ENCODE measurements around the gene DNAH8. TPM values are rescaled to one million over a fixed set of nuclear protein-coding genes. Genes with fewer than 3 reads are reported as not detected.

Gene DNAH8
- total RNA-seq, 1 donor from 2014 or later: 0.24 TPM

GRCh38 chr6:38739532-38739931 lies 24.4 kb downstream of the DNAH8 start:
- no peak for DNase-seq (ENCODE audit: low spot score)

GRCh38 chr6:38749473-38749872 lies 34.4 kb downstream of the DNAH8 start:
- no peak for DNase-seq (ENCODE audit: low spot score)

GRCh38 chr6:38750968-38751615 lies 36.0 kb downstream of the DNAH8 start:
- no peak for DNase-seq (ENCODE audit: low spot score)

- DNase-seq (ENCODE audit: low spot score): no peak
Measured at GRCh38 chr6:38753707-38754106, 38.6 kb downstream of the DNAH8 start.

DNA sequence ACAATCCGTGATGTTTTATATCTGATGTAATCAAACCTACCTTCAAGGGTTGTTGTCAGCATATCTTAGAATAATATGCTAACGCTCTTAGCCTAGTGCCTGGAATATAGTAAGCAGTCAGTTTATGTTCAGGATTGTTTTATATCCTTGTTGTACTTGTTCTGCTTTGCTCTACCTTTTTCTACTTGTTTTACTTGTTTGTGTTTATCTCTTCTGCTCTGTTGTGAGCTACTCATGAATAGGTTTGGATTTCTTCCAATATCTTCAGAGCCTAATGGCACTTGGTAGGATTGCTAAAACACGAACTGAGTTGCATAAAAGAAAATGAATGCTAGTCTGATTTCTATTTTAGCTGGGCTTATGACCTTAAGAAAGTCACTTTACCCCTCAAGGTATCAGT lies 40.1 kb downstream of the DNAH8 start:
- DNase-seq (ENCODE audit: low spot score): peak; percentile 33

GRCh38 chr6:38755874-38756273 lies 40.8 kb downstream of the DNAH8 start:
- DNase-seq (ENCODE audit: low spot score): no peak

GRCh38 chr6:38760097-38760496 lies 45.0 kb downstream of the DNAH8 start:
- no peak for DNase-seq (ENCODE audit: low spot score)

- DNase-seq (ENCODE audit: low spot score): peak; percentile 94
Measured at GRCh38 chr6:38762848-38763247, 47.7 kb downstream of the DNAH8 start.

DNA sequence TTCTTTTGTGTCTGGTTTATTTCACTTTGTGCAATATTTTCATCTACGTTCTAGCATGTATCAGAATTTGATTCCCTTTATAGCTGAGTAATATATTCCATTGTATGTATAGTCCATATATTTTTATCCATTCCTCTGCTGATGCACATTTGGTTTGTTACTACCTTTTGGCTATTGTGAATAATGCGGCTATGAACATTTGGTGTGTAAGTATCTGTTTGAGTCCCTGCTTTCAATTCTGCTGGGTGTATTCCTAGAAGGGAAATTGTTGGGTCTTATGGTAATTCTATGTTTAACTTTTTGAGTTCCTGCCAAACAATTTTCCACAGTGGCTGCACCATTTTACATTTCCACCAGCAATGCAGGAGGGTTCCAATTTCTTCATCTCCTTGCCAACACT lies 52.4 kb downstream of the DNAH8 start:
- no peak for DNase-seq (ENCODE audit: low spot score)

DNA sequence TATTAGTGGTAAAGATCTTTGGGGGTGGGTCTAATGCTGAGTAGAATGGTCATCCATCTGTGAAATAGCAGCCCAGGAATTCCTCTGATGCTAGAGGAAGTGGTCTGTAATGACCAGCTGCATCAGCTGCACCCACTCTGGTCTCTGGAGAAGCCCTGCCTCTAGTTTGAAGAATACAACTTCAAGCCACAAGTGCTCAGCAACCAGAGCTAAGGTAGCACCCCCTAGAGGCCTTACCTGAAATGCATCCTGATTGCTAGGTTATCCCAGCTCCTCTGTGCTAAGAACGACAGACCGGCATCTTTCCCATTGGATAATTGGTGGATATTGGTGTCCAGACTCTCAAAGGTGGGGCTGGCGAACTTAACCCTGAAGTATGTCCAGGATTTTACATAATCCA lies 58.2 kb downstream of the DNAH8 start:
- no peak for DNase-seq (ENCODE audit: low spot score)

DNA sequence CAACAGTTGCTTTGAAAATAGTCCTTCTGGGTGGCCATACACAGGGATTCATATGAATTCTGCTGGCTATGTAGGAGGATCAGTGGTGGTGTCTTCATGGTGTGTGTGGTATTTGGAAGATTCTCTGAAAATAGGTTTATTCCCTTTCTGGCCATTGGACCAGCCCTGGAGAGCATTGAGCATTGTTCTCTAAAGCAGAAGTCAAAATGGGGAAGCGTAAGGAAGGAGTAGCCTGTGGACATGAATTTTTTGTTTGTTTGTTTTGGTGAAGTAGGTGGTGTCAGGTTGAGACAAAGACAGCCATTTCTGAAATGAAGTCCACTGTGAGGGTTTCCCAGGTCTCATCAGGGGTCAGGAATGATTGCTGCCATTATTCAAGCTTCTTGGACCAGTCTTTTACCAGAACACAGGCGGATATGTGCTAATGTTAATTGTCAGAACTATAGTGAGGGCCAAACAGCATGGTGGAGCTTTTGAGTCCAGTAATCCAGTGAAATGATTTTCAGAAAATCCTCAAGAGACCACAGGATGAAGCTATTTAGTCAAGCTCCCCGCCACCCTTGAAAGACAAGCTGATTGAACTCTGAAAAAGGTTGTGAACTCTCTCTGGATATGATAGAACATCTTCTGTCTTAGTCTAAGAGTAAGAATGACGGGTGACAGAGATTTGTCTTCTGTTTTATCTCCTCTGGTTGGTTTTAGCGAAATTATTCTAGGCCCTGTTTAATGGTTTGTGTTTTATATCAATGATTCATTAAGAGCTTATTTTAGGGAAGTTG lies 60.0 kb downstream of the DNAH8 start:
- DNase-seq (ENCODE audit: low spot score): no peak

DNA sequence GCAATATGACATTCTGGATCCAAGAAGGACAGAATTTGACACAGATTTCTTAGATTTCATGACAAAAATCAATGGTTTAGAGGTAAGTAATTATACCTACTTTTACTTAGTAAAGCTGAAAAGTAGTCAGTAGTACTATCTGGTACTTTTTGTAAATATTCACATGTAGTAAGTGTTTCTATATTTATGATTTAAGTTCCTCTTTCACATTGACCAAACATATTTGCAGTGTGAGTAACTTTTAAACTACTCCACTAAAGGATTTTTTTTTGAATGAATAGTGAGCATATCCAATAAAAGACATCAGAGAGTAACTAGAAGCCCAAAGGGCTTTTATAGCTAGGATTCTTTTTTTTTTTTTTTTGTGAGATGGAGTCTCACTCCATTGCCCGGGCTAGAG lies 60.8 kb downstream of the DNAH8 start:
- DNase-seq (ENCODE audit: low spot score): no peak

GRCh38 chr6:38776515-38776914 lies 61.4 kb downstream of the DNAH8 start:
- DNase-seq (ENCODE audit: low spot score): no peak

GRCh38 chr6:38779310-38780062 lies 64.4 kb downstream of the DNAH8 start:
- no peak for DNase-seq (ENCODE audit: low spot score)

DNA sequence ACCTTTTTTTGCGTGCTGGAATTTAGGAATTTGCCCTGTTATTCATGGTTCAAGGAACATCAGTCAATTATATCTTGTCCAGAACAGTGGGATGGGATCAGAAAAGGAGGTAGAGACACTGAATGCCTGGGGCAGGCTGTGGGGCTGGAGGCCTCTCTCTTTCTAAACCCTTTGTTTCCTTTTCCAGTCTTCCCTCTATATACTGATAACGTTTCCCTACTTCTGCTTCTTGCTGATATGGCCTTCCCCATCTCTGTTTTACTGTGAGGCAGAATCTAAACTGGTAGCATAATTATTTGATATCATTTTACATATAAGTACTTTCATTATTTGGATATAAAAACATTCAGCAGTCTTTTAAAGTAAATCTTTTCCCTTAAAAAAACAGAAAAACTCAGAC lies 67.5 kb downstream of the DNAH8 start:
- no peak for DNase-seq (ENCODE audit: low spot score)

GRCh38 chr6:38783443-38784228 lies 68.5 kb downstream of the DNAH8 start:
- DNase-seq (ENCODE audit: low spot score): no peak

DNA sequence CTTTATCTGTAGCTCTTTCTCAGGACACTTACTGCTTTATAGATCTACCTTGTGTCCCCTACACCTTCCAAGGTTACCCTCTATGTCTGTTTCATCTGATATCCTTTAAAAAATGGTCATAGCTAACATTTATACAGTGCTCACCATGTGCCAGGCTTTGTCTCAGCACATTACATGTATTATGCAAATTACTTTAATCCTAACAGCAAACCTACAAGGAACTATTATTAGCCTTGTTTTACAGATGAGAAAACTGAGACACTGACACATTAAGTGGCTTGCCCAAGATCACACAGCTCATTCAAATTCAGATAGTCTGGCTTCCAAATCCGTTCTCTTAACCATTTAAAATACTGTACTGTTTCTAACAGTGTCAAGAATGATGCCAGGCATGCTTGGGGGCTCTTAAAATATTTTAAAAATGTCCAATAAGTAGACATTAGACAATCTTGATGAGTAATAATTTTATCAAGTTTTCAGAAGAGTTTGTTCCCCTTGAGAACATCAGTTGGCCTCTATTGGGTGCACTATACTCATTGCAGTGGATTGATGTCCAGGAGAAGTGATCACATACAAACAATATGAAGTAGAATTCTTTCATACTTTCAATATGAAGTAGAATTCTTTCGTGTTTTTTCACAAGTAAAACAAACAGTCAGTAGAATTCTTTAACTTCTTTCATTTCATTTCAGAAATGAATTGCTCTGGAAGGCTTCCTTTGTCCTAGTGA lies 69.6 kb downstream of the DNAH8 start:
- DNase-seq (ENCODE audit: low spot score): no peak

GRCh38 chr6:38786486-38786885 lies 71.4 kb downstream of the DNAH8 start:
- no peak for DNase-seq (ENCODE audit: low spot score)

- DNase-seq (ENCODE audit: low spot score): no peak
Measured at GRCh38 chr6:38789256-38789655, 74.1 kb downstream of the DNAH8 start.

GRCh38 chr6:38792356-38792755 lies 77.2 kb downstream of the DNAH8 start:
- DNase-seq (ENCODE audit: low spot score): no peak

GRCh38 chr6:38794682-38795081 lies 79.6 kb downstream of the DNAH8 start:
- no peak for DNase-seq (ENCODE audit: low spot score)
